Measurements from ENCODE around the gene OPA1. TPM values are rescaled to one million over a fixed set of nuclear protein-coding genes. Genes with fewer than 3 reads are reported as not detected.

The OPA1 gene
- total RNA-seq, 6 donors from 2014 or later, result 31.1 to 48.8 (median 42.5) TPM

DNA sequence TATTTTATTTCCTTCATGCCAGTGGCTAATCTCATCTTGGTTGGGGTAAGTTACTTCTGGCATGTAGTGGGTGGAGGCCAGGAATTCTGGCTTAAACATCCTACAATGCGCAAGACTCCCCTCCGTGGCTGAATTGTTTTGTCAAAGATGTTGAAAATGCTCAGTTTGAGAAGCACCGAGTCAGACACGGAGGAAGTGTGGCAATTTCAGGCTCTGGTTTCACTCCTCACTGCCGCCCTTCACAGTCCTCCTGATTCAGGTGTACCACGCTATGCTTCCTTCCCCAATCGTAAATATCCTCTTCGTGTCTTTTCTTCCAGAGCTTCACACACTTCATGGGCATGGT lies 150.7 kb downstream of the OPA1 start:
- Histone ChIP-seq H3K27ac (peak overlapping the region in 1 of 4 donors; percentile 14), H3K4me3 (peak overlapping the region in 2 of 4 donors; percentile 0 to 28)
- peak; percentile 43 to 58 for ATAC-seq (ENCODE audit: low FRiP score in 2 of 2)

DNA sequence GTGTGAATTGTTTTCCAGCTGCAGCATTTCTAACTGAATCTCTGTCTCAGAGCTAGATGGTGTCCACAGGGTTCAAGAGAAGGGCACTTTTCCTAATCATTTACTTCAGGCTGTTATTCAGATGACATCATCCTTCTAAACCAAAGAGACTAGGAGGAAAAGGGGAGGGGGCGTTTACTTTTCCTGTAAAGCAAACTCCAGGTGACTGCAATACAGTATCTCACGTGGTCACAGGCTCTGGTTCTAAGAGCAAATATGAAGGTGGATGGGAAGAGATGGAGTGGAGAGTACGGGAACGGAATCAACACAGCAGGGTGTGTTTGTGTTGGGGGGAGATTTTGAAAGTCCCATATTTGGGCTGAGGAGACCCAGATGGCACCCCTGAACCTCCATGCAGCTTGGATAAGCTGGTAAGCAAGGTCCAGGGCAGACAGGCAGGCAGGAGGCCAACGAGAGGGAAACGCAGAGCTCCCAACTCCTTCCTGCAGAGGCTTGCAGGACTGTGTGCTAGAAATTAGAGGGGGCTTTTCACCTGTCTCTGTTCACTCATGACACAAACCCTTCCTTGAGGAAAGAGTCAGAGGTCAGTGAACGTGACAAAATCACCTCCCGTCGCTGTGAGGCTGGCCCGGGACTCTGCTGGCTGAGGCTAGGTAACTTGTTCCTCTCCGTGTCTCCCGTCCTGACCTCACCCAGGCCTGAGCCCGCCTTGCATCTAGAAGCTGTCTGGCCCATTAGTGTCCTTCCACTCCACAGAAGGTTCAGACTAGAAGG lies 151.2 kb downstream of the OPA1 start:
- TF ChIP-seq EP300 (IDR thresholded peaks at IDR 0.05) (no peak), POLR2AphosphoS5 (IDR thresholded peaks at IDR 0.05) (no peak), POLR2A (IDR thresholded peaks at IDR 0.05) (no peak)
- TF ChIP-seq, protein P1, sequence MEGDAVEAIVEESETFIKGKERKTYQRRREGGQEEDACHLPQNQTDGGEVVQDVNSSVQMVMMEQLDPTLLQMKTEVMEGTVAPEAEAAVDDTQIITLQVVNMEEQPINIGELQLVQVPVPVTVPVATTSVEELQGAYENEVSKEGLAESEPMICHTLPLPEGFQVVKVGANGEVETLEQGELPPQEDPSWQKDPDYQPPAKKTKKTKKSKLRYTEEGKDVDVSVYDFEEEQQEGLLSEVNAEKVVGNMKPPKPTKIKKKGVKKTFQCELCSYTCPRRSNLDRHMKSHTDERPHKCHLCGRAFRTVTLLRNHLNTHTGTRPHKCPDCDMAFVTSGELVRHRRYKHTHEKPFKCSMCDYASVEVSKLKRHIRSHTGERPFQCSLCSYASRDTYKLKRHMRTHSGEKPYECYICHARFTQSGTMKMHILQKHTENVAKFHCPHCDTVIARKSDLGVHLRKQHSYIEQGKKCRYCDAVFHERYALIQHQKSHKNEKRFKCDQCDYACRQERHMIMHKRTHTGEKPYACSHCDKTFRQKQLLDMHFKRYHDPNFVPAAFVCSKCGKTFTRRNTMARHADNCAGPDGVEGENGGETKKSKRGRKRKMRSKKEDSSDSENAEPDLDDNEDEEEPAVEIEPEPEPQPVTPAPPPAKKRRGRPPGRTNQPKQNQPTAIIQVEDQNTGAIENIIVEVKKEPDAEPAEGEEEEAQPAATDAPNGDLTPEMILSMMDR (IDR thresholded peaks at IDR 0.05), result no peak
- Histone ChIP-seq H3K4me3 (peak overlapping the region in 2 of 4 donors; percentile 0 to 28), H3K36me3 (no peaks in the 10 kb centered on the region), H3K4me1 (peaks cover 0 to 16% (median 0%) of the 10 kb centered on the region in 4 donors), H3K27me3 (no peaks in the 10 kb centered on the region), H3K9me3 (no peaks in the 10 kb centered on the region), H3K27ac (peak overlapping the region in 3 of 4 donors; percentile 13 to 20 (median 14))
- WGBS, 2 donors, result 57 to 66% methylated on average over 13 of the region's 13 CpGs
- ATAC-seq (ENCODE audit: low FRiP score in 2 of 2) (peak; percentile 48 to 85), DNase-seq (peak in 1 of 2 donors; percentile 55)

More for the DNA sequence above, 150.7 kb downstream of the OPA1 start:
- no peak for TF ChIP-seq POLR2A (IDR thresholded peaks at IDR 0.05)
- no peak for TF ChIP-seq EP300 (IDR thresholded peaks at IDR 0.05)
- no peak for TF ChIP-seq POLR2AphosphoS5 (IDR thresholded peaks at IDR 0.05)
- TF ChIP-seq, protein P1 (IDR thresholded peaks at IDR 0.05), result no peak
- peak in 1 of 2 donors; percentile 60 for DNase-seq
- no peaks in the 10 kb centered on the region for H3K27me3 ChIP-seq
- H3K36me3 ChIP-seq, result no peaks in the 10 kb centered on the region
- WGBS, 2 donors, result 39 to 45% methylated on average over 8 of the region's 8 CpGs
- no peaks in the 10 kb centered on the region for H3K9me3 ChIP-seq
- H3K4me1 ChIP-seq, result peaks cover 0 to 16% (median 0%) of the 10 kb centered on the region in 4 donors

DNA sequence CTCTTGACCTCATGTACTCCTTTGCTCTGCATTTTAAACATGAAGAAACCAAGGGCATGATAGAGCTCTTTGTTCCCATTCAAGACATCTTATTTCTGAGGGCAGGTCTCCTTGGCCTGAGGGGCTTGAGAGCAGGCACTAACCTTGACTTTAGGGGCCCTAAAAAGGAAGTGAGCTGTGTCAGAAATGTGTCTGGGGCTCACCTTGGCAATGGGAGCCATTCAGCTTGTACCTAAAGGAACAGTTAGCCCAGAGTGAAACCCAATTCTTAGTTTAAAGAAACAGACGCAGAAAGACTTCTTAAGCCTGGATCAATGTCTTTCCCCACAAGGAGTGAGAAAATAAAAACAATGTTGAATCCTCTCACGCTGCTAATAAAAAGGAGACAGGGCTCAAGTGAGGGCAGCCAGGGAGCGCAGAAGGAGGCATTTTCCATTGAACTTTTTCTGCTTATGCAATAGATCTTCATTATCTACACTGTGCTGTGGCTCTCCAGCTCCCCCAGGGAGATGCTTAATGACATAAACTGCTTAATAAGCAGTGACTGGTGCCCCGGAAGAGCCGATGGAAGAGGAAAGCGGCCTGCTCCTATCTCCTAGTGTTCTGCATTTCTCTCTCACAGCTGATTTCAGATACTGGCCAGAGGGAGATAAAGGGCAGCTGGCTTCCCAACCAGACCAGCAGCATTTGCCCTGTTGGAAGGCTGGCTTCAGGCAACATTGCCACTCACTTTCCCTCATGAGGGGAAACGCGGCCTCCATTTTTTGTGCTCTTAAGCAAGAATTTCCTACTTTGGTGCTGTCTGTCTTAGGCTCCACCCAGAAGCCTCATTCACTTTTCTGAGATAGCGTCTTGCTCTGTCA lies 152.0 kb downstream of the OPA1 start:
- ATAC-seq (ENCODE audit: low FRiP score in 2 of 2) (peak in 1 of 2 donors; percentile 26), DNase-seq (no peak)
- Histone ChIP-seq H3K9me3 (no peaks in the 10 kb centered on the region), H3K4me3 (no peak overlapping the region), H3K27me3 (no peaks in the 10 kb centered on the region), H3K4me1 (peaks cover 0 to 16% (median 0%) of the 10 kb centered on the region in 4 donors), H3K36me3 (no peaks in the 10 kb centered on the region), H3K27ac (peak overlapping the region in 2 of 4 donors; percentile 13 to 20)
- 77 to 79% methylated on average over 9 of the region's 9 CpGs for WGBS, 2 donors
- no peak for TF ChIP-seq EP300 (IDR thresholded peaks at IDR 0.05)
- no peak for TF ChIP-seq POLR2A (IDR thresholded peaks at IDR 0.05)
- TF ChIP-seq POLR2AphosphoS5 (IDR thresholded peaks at IDR 0.05), result no peak
- TF ChIP-seq, protein P1 (IDR thresholded peaks at IDR 0.05), result no peak

DNA sequence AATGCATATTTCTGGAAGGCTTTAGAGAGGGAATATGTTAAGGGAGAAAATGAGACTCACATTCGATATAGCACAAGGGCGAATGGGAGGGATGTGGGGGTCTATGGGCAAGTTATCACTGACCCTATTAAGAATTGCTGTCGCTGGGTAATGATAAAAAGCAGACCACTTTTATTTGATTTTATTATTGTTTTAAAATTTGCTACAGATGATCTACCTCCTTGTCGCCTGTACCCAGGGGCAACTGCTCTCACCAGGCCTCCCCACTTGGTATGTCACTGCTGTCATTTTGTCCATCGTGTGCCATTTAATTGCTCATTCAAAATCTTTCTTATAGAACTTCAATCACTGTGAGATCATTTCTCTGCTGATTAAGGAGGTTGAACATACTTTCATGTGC lies 153.8 kb downstream of the OPA1 start:
- 94 to 98% methylated on average over 5 of the region's 5 CpGs for WGBS, 2 donors
- H3K36me3 ChIP-seq, result no peaks in the 10 kb centered on the region
- ATAC-seq (ENCODE audit: low FRiP score in 2 of 2), result no peak
- no peaks in the 10 kb centered on the region for H3K9me3 ChIP-seq
- no peak for DNase-seq
- H3K27me3 ChIP-seq, result no peaks in the 10 kb centered on the region
- no peak overlapping the region for H3K27ac ChIP-seq
- no peak overlapping the region for H3K4me3 ChIP-seq
- H3K4me1 ChIP-seq, result peaks cover 0 to 16% (median 0%) of the 10 kb centered on the region in 4 donors
- no peak for TF ChIP-seq POLR2A (IDR thresholded peaks at IDR 0.05)
- TF ChIP-seq, protein P1 (IDR thresholded peaks at IDR 0.05), result no peak
- TF ChIP-seq POLR2AphosphoS5 (IDR thresholded peaks at IDR 0.05), result no peak
- TF ChIP-seq EP300 (IDR thresholded peaks at IDR 0.05), result no peak

Small RNAs within 50 kb of the gene (small RNA-seq; reads per million reads assigned to genes)
- gene RF00019 (0 reads per million in 4 donors), gene RN7SL447P (0 reads per million in 4 donors)

Other genes with a start within 250 kb of the OPA1 start
- gene ATP13A5, start 214.5 kb upstream of the OPA1 start, total RNA-seq, result 1 to 10 TPM in 4 of 6 donors, under 1 TPM in 2; 0.66 to 8.9 (median 1.6) TPM
- 100 to 1,000 TPM; 145 to 407 (median 201) TPM for gene ATP13A4, start 38.3 kb upstream of the OPA1 start, total RNA-seq